Sigmoid colon (tissue), 4 donors: ENCODE data around the gene EIF3A.

Experiments used
- EP300 ChIP-seq, 4 donors: sonication (generic); formaldehyde crosslinking; IDR thresholded peaks; one replicate each; pipeline ENCODE4 v1.6.1; 2017; ENCODE audit warnings: antibody characterized with exemption in 4 of 4
- POLR2A ChIP-seq, 2 donors: fragments of 450-650 bp; IDR thresholded peaks; one replicate each; pipeline ENCODE4 v1.6.1; 2016; ENCODE audit warnings: antibody characterized with exemption in 2 of 2, mild to moderate bottlenecking in 2 of 2, moderate library complexity in 2 of 2
- TF ChIP-seq, protein P1 (sequence below), 4 experiments: fragments of 450-650 bp in 3 of 4; fragments of 200-600 bp in 1 of 4; IDR thresholded peaks; one replicate each; pipeline ENCODE4 v1.5.1; 2016 to 2019; ENCODE audit warnings: antibody characterized with exemption in 4 of 4, mild to moderate bottlenecking in 3 of 4, moderate library complexity in 2 of 4

DNA sequence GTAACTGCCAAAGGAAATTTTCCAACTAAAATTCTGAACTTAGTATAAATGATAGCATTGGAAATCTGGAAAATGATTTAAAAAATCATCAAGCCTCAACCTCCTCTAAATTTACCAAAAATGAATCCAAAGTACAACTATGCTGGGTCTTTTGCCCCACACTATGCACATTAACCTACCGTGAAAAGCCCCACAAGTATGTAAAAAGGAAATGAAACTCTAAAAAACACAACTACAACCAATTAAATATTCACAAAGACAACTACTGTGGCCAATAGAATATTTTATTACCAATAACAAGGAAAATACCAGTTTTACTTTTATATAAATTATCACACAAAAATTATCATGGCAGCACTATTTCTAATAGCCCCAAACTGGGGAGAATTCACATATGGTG is 19.3 kb downstream of the EIF3A start:
- TF ChIP-seq, protein P1, sequence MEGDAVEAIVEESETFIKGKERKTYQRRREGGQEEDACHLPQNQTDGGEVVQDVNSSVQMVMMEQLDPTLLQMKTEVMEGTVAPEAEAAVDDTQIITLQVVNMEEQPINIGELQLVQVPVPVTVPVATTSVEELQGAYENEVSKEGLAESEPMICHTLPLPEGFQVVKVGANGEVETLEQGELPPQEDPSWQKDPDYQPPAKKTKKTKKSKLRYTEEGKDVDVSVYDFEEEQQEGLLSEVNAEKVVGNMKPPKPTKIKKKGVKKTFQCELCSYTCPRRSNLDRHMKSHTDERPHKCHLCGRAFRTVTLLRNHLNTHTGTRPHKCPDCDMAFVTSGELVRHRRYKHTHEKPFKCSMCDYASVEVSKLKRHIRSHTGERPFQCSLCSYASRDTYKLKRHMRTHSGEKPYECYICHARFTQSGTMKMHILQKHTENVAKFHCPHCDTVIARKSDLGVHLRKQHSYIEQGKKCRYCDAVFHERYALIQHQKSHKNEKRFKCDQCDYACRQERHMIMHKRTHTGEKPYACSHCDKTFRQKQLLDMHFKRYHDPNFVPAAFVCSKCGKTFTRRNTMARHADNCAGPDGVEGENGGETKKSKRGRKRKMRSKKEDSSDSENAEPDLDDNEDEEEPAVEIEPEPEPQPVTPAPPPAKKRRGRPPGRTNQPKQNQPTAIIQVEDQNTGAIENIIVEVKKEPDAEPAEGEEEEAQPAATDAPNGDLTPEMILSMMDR (IDR thresholded peaks at IDR 0.05), result no peak
- TF ChIP-seq POLR2A (IDR thresholded peaks at IDR 0.05) (no peak), EP300 (IDR thresholded peaks at IDR 0.05) (no peak)
